ENCODE data around the gene EHF.

EHF gene

DNA sequence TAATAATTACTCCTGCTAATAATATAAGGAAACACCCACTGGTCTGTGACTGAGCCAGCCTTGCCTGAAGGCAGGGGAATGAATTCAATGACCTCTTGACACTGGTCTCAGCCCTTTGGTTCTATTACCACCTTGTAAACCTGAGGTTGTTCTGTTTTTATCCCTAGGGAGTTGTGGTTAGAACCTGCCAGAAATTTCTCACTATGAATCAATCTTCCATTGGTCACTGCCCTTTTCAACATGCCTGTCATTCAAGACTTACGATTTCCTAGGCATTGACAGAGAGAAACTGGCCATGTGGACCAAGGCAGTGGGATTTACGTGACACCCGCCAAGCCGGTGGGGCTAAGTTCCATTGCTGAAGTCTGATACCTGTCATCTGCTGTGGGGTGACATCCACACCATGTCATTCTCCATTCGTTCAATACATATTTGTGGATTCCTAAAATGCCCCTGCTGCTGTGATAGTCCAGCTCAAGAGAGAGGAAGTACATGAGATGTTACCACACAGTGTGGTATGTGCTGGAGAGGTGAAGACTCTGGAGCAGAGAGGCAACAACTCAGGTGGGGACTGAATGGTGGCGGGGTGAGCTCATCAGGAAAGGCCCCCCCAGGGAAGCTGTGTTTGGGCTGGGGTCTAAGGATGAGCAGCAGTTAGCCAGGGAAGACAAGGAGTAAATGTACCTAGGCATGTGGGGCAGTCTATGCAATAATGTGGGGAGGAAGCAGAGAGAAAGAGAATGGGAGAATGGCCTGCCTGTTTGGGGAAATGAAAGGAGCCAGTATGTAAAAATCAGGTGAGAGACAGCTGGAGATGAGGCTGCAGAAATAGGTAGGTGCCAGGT is 15.2 kb upstream of the EHF start:
- H3K27me3 ChIP-seq: no peaks in the 10 kb centered on the region

DNA sequence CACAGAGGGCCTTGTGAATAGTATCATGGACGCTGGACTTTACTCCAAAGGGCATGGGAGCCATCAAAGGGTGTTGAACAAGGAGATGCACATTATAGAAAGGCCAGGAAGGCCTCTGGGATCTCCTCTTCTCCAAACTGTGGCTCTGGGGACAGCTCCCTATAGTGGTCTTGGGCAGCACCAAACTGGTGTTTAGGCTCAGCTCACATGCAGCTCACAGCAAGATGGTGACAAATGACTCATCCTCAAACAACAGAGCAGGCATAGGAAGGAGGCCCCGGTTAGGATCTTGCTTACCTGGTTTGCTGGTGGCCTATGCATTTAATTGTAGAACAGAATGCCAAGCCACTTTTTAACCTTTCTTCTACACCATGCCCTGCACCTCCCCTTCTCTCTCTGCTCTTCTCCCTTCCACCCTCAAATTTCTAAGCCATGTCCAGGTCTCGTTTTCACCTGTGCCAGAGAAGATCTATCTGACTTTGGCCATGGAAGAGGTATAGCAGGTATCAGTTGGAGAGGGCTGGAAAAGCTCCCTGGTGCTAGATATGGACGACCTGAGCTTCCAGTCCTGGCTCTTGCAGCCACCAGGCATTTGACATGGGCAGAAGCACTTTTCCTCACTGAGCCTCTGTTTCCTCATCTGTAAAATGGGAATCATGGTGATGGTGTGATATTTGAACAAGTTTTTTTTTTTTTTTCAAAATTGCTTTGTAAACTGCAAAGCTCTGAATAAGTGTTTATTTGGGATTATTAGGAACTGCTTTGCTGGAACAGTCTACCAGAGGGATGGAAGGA is 14.4 kb upstream of the EHF start:
- no peaks in the 10 kb centered on the region for H3K27me3 ChIP-seq
- no peaks in the 10 kb centered on the region for H3K4me1 ChIP-seq
- H3K9me3 ChIP-seq: no peaks in the 10 kb centered on the region
- no peaks in the 10 kb centered on the region for H3K36me3 ChIP-seq
- TF ChIP-seq, protein P1, sequence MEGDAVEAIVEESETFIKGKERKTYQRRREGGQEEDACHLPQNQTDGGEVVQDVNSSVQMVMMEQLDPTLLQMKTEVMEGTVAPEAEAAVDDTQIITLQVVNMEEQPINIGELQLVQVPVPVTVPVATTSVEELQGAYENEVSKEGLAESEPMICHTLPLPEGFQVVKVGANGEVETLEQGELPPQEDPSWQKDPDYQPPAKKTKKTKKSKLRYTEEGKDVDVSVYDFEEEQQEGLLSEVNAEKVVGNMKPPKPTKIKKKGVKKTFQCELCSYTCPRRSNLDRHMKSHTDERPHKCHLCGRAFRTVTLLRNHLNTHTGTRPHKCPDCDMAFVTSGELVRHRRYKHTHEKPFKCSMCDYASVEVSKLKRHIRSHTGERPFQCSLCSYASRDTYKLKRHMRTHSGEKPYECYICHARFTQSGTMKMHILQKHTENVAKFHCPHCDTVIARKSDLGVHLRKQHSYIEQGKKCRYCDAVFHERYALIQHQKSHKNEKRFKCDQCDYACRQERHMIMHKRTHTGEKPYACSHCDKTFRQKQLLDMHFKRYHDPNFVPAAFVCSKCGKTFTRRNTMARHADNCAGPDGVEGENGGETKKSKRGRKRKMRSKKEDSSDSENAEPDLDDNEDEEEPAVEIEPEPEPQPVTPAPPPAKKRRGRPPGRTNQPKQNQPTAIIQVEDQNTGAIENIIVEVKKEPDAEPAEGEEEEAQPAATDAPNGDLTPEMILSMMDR (IDR thresholded peaks at IDR 0.05; ENCODE audit: low read depth, low read length): no peak
- no peak overlapping the region for H3K4me3 ChIP-seq (ENCODE audit: low read depth, low read length)
- DNase-seq: no peak

More for the DNA sequence above, 15.2 kb upstream of the EHF start:
- no peak for DNase-seq
- H3K9me3 ChIP-seq: no peaks in the 10 kb centered on the region
- H3K36me3 ChIP-seq: no peaks in the 10 kb centered on the region
- TF ChIP-seq, protein P1 (IDR thresholded peaks at IDR 0.05; ENCODE audit: low read depth, low read length): no peak
- no peaks in the 10 kb centered on the region for H3K4me1 ChIP-seq
- H3K4me3 ChIP-seq (ENCODE audit: low read depth, low read length): no peak overlapping the region

DNA sequence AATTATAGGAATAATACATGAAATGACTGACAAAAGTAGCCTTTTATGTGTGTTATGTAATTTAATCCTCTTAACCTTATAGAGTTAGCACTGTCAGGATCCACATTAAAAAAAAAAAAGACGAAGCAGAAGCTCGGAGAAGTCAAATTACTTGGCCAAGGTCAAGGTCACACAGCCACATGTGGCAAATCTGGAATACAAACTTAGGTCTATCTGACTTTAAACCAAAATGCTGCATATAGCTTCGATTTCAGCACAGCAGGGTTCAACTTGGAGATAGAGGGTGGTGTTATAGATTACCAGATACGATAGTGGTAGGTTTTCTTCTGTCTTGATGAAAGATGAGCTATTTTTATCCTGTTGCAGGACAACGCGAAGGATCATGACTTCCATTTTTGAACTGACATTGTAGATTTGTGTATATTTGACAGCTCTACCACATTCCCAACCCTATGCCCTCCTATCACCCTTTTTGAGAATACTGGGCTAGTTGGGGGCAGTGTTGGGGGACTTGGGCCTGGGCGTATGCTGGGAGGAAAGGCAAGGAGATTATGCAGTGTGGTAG is 11.6 kb upstream of the EHF start:
- Histone ChIP-seq H3K27me3 (no peaks in the 10 kb centered on the region), H3K4me1 (no peaks in the 10 kb centered on the region), H3K4me3 (ENCODE audit: low read depth, low read length) (no peak overlapping the region), H3K9me3 (no peaks in the 10 kb centered on the region), H3K36me3 (no peaks in the 10 kb centered on the region)
- TF ChIP-seq, protein P1 (IDR thresholded peaks at IDR 0.05; ENCODE audit: low read depth, low read length): no peak
- no peak for DNase-seq

DNA sequence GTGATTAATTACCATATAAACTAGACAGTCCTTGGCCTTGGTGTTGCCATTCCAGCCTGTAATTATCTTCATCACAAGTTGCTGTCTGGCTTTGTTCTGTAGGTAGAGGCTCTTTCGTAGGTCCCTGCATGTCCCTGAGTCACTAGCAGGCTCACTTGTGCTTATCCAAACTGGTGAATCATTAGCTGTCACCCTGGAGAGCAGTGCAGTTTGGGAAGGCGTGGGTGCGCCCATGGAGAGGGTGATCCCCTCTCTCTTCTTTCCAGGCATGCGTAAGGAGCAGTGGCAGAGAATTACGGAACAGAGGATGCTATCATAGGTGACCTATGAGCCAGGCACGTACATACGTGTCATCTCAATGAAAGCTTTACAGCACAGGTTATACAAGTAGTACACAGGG is 11.0 kb upstream of the EHF start:
- no peaks in the 10 kb centered on the region for H3K4me1 ChIP-seq
- H3K4me3 ChIP-seq (ENCODE audit: low read depth, low read length): no peak overlapping the region
- H3K36me3 ChIP-seq: no peaks in the 10 kb centered on the region
- TF ChIP-seq, protein P1 (IDR thresholded peaks at IDR 0.05; ENCODE audit: low read depth, low read length): no peak
- H3K9me3 ChIP-seq: no peaks in the 10 kb centered on the region
- DNase-seq: no peak
- no peaks in the 10 kb centered on the region for H3K27me3 ChIP-seq

DNA sequence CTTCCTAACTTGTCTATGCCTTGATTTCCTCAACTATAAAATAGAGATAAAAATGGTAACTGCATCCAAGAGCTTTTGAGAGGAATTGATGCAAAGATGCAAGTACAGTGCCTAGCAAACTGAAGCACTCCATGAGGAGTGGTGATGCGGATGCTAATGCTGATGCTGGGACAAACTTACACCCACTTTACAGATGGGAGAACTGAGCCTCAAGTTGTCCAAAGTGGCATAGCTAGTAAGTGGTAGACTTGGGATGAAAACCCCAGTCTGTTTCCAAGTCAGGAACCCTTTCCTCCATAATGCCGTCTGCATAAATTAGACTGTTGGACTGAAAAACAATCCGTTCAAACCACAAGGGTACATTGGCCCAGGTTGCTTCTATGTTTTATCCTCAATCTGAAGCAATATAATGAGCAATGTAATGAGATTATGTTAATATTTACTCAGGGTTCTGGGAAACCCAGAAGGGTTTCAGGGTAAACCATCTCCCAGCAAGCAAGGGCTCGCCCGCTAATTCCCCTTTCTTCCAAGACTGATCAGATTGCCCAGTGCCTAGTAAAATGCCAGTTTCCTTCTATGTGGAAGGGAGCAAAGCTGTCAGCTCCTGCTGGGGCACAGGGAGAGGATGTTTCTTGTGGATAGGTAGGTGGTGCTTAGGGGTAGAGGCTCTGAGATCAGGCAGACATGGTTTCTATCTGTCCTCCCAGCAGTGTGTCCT is 10.4 kb upstream of the EHF start:
- TF ChIP-seq, protein P1 (IDR thresholded peaks at IDR 0.05; ENCODE audit: low read depth, low read length): no peak
- Histone ChIP-seq H3K4me1 (no peaks in the 10 kb centered on the region), H3K27me3 (no peaks in the 10 kb centered on the region), H3K36me3 (no peaks in the 10 kb centered on the region), H3K4me3 (ENCODE audit: low read depth, low read length) (no peak overlapping the region), H3K9me3 (no peaks in the 10 kb centered on the region)
- no peak for DNase-seq
